GM21723 (cell line): ENCODE measurements around the gene BLZF1.
A peak's percentile ranks its signal among the peaks of the same experiment; 100 is the strongest.
"Not testable (repeated sequence)": the region's sequence is repeated elsewhere in the genome, so short reads cannot be mapped to it uniquely, and the experiment has no call there.

Experiments
- ATAC-seq: cut with Tn5 transposase; IDR thresholded peaks from one replicate; pipeline ENCODE4 v1.9.1; 2021; ENCODE audit warnings: mild to moderate bottlenecking, moderate library complexity; ENCODE audit not compliant: unreplicated experiment

BLZF1 gene, protein sequence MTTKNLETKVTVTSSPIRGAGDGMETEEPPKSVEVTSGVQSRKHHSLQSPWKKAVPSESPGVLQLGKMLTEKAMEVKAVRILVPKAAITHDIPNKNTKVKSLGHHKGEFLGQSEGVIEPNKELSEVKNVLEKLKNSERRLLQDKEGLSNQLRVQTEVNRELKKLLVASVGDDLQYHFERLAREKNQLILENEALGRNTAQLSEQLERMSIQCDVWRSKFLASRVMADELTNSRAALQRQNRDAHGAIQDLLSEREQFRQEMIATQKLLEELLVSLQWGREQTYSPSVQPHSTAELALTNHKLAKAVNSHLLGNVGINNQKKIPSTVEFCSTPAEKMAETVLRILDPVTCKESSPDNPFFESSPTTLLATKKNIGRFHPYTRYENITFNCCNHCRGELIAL

DNA sequence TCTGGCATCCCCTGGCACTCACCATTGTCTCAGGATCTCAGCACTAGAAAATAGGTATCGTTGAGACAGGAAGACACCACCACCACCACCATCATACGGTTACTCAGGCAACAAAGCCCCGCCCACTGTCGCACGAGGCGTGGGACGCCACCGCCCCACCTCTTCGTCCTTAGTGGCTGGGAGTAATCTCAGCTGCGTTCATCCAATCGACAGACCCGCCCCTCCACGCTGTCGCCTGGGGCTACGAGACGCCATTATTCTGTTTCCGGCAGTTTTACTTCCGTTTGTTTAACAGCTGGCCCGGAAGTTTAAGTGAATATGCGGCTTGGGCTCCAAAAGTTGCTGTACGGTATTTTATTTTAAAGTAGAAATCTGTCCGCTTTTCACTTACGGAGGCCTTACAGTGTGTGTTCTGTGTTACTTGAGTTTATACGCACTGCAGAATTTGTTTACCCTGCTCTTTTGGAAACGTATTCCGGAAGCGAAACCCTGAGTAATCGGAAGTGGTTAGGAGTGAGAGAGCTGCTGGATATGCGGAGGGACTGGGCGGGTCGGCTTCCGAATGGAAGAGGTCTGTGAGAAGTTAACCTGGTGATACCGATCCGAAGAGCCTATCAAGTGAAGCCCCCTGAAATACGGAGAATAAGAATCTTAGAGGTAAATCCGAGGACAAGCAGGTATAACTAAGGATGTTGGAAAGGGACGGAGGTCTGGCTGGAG lies at the start of gene BLZF1, which contains the start of gene NME7:
TSS of gene BLZF1 (plus strand) at position 510 of the 720 bp plus-strand sequence. CDS start 1,328 bp downstream, outside the sequence.
TSS of gene NME7 (minus strand) at position 112 of the 720 bp plus-strand sequence. CDS start at position 25, 87 bp downstream.
- peak; percentile 95 for ATAC-seq

DNA sequence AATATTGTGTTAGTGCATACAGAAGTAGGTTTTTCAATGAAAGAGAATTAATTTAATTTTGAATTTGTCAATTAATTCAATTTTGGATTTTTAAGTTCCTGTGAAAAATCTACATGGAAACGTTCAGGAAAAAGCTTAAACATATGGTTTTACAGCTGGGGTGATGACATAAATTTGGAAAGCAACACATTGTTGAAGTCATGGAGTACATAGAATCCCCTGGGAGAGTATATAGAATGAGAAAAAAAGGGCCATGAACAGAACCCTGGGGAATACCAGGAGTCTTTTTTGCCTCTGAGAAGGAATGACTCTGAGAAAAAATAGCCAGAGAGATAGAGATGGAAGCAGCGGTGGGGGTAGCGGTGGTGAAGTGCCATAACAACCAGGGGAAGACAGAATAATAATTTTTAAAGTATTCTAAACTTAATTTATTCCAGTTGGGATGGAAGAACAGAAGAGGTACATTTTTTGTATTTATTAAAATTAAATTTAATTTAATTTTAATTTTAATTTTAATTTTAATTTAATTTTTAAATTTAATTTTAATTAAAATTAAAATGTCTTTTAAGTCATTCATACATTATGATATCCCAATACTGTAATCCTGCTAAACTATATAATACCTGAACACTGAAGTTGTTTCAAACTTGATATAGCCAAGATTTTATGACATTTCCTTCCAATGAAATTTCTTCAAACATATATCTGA lies 49.3 kb upstream of the BLZF1 start:
- no peak for ATAC-seq

DNA sequence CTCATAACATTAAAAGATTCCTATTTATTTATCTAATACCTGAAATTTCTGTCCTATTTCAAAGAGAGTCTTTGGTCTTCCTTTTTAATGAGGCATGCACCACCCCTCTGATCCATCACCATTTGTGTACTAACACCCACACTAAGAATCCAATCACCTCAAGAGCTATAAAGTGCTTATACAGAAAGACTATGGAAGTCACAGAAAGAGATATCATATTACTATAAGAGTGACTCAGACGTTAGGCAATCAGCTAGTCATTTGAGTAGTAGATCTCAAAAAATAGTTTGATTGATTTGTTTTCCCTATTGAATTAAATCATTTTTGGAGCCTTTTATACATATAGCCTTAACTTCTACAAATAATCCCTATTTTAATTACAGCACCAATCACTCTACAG lies 46.5 kb upstream of the BLZF1 start:
- no peak for ATAC-seq

DNA sequence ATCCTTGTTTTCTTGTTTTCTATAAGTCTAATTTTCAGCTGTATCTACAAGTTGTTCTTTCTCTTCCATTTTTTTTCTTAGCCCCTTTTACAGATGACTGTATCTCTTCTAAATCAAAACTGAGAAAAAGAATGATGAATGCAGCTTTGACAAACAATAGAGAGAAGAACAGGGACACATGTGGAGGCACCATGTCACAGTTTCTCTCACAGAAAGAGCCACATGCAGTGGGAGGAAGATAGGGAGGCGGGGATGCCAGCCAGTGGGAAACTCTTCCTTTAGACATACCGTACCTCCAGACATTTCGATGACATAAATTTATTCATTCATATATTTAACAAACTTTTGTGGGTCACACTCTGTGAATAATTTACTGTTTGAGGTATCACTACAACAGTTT lies 45.9 kb upstream of the BLZF1 start:
- no peak for ATAC-seq

DNA sequence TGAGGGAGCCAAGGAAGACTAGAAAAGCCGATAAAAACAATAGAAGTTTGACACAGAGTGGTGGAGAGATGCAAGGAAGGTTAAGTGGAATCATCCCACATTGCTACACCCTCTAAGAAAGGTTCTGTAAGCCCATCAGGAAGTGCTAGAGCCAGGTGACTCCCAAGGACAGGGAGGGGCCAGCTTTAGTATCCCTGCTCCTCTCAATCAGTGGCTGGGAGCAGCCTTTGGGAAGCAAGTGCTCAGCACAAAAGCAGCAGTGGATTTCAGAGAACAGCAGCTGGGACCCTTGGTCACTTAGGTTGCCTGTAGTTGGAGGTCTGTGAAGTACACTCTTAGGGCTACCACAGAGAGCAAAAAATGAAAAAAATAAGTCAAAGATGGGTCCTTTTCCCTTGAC lies 42.9 kb upstream of the BLZF1 start:
- ATAC-seq = no peak

DNA sequence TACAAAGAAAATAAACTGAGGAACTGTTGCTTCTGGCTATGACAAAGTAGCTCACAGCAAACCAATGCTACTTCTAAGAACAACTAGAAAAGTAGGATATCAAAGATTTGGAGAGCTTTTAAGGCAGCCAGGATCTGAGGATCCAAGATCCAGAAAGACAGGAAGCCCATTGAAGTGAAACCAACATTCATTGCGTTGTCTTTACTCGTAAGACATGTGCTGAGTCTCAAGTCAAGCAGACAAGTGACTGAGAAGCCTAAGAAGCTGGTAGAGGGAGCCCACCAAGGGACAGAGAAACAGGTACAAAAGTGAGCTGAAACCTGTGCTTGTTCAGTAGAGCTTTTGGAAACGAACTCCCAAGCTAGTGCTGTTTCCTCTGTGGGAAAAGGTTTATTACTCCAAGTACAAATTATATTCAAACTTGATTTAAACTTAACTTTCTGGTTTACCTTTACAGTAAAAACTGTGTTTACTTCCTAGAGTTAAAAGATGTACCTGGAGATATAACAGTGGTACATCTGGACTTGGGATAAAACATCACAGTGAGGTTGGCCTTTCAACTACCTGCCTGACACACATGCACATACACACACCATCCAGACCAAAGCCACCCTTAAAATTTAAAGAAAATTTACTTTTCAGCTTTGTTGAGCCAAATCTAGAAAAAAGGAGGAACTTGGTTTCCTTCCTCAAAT lies 41.6 kb upstream of the BLZF1 start:
- peak; percentile 30 for ATAC-seq

DNA sequence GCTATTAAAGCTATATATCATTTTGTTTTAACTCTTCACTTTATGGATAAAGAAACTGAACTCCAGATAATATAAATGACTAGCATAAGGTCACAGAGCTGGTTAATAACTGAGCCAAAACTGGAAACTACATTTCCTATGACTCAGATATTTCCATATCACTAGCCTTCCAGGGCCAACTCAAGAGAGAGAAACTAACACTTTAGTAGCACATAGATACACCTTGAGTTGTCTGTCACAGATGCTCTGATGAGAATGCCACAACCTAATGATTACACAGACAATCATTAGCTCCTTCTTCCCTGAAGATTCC lies 41.1 kb upstream of the BLZF1 start:
- peak; percentile 89 for ATAC-seq

DNA sequence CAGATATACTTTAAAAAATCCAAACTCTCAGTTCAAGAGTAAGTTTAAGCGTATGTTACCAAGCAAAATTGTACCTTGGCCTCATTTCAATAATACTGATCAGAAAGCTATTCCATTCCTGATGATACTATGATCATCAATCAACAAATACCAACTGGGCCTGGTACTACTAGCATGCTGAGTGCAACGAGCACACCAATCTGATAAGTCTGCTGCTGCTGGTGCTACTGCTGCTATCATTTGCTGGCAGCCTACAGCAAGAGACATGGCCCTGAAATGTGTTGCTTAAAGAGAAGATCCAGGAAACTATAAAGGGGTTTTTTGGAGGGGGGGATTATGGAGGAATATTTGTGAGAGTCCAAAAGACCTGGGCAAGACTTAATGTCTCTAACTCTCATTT lies 40.1 kb upstream of the BLZF1 start:
- ATAC-seq = no peak

DNA sequence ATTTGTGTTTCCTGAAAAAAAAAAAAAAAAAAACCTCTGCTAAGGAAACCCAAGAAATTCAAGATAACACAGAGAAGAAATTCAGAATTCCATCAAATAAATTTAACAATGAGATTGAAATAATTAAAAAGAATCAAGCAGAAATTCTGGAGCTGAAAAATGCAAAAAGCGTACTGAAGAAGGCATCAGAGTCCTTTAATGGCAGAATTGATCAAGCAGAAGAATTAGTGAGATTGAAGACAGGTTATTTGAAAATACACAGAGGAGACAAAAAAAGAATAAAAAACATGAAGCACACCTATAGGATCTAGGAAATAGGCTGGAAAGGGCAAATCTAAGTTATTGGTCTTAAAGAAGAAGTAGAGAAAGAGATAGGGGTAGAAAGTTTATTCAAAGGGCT lies 38.6 kb upstream of the BLZF1 start:
- ATAC-seq = no peak

DNA sequence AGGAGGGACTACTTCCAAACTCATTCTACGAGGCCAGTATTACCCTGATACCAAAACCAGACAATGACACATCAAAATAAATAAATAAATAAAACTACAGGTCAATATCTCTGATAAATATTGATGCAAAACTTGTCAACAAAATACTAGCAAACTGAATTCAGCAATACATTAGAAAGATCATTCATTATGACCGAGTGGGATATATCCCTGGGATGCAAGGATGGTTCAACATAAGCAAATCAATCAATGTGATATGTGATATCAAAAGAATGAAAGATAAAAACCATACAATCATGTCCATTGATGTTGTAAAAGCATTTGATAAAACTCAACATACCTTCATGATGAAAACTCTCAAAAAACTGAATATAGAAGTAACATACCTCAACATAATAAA lies 37.1 kb upstream of the BLZF1 start:
- ATAC-seq = no peak

DNA sequence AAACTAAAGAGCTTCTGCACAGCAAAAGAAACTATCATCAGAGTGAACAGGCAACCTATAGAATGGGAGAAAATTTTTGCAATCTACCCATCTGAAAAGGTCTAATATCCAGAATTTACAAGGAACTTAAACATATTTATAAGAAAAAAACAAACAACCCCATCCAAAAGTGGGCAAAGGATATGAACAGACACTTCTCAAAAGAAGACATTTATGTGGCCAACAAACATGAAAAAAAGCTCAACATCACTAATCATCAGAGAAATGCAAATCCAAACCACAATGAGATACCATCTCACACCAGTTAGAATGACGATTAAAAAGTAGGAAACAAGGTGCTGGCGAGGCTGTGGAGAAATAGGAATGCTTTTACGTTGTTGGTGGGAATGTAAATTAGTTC lies 33.3 kb upstream of the BLZF1 start:
- ATAC-seq = not testable (repeated sequence)

DNA sequence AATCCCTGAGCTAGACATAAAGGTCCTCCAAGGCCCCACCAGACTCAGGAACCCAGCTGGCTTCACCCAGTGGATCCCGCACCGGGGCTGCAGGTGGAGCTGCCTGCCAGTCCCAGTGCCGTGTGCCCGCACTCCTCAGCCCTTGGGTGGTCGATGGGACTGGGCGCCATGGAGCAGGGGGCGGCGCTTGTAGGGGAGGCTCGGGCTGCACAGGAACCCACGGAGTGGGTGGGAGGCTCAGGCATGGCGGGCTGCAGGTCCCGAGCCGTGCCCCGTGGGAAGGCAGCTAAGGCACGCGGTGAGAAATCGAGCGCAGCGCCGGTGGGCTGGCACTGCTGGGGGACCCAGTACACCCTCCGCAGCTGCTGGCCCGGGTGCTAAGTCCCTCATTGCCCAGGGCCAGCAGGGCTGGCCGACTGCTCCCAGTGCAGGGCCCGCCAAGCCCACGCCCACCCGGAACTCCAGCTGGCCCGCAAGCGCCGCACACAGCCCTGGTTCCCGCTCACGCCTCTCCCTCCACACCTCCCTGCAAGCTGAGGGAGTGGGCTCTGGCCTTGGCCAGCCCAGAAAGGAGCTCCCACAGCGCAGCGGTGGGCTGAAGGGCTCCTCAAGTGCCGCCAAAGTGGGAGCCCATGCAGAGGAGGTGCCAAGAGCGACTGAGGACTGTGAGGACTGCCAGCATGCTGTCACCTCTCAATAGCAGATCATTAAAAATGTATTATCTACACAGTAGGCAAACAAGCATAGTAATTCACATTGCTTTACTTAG lies 30.9 kb upstream of the BLZF1 start:
- not testable (repeated sequence) for ATAC-seq

DNA sequence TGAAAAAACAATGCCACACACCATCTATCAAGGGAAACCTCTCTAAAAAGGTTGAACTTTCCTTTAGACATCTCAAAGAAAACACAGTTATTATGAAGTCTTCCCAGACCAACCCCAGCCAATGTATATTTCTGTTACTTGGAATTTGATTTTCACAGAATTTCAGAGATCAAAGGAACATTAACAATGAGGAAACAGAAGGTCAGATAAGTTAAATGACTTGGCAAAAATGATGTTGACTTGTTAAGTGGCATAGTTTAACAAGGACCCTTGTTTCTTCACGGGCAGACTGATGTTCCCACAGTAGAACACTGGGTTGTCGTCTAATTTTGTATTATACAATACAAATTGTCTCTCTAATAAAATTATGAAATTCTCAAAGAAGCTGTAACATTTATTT lies 29.4 kb upstream of the BLZF1 start:
- ATAC-seq = no peak

DNA sequence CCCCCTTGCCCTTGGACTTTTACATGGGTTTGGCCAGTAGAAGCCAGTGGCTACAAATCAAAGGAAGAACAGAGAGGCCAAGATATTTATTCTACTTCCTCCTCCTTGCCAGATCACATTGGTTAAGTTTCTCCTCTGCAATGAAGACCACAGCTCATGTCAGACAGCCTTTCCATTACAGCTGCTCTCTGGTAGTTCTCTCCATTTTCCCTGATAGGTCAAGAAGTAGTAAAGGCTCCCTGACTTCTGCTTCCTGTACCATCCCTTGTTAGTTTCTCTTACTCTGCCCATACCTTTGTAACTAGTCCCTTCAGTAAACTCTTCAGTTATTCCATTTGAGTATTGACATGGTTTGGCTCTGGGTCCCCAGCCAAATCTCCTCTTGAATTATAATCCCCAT lies 28.2 kb upstream of the BLZF1 start:
- ATAC-seq = no peak

DNA sequence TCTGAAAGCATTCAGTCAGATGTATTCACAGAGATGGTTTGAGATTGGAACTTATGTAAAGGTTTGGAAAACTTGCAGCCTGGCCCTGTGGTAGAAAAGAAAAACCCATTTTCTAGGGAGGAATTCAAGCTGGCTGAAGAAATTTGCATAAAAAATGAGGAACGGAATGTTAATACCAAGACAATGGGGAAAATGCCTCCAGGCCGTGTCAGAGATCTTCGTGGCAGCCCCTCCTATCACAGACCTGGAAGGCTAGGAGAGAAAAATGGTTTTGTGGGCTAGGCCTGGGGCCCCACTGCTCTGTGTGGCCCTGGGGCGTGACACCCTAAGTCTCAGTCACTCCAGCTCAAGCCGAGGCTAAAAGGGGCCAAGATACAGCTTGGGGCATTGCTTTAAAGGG lies 27.1 kb upstream of the BLZF1 start:
- ATAC-seq = no peak

DNA sequence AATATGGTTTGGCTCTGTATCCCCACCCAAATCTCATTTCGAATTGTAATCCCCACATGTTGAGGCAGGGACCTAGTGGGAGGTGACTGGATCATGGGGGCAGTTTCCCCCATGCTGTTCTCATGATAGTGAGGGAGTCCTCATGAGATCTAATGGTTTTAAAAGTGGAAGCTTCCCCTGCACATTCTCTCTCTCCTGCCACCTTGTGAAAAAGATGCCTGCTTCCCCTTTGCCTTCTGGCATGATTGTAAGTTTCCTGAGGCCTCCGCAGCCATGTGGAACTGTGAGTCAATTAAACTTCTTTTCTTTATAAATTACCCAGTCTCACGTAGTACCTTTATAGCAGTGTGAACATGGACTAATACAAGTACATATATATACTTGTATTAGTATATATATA lies 25.9 kb upstream of the BLZF1 start:
- ATAC-seq = not testable (repeated sequence)

DNA sequence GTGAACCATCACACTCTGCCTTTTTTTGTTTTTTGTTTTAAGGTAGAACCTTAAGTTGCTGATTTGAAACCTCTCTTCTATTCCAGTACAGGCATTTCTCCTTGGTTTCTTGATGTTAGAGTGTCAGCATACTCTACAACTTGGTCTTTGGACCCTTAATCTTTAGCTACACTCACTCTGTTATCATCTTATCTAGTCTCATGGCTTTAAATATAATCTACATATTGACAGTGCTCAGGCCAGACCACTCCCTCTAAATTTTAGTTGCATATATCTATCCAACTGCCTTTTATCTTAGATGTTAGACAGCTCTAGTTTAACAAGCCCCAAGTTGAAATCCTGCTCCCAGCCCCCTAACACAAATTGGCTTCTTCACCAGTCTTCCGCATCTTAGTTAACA lies 22.5 kb upstream of the BLZF1 start:
- ATAC-seq = no peak

DNA sequence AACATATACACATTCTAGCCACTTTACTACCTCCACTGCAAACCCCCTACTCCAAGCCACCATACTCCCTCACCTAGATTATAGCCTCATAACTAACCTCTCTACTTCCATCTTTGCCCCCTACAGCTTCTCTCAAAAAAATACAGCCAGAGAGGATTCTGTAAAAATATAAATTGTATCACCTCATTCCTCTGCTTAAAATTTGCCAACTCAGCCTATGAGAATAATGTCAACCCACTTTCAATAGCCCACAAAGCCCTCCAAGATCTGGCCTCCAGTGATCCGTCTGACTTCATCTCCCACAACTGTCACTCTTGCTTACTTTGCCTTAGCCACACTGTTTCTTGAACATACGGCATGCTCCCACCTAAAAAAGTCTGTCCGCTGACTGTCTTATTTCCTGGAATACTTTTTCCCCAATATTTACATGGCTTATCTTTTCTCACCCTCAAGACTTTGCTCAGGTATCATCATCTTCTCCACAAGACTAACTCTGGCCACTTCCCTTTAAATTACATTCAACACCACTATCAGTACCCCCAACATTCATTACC lies 21.9 kb upstream of the BLZF1 start:
- ATAC-seq = no peak

DNA sequence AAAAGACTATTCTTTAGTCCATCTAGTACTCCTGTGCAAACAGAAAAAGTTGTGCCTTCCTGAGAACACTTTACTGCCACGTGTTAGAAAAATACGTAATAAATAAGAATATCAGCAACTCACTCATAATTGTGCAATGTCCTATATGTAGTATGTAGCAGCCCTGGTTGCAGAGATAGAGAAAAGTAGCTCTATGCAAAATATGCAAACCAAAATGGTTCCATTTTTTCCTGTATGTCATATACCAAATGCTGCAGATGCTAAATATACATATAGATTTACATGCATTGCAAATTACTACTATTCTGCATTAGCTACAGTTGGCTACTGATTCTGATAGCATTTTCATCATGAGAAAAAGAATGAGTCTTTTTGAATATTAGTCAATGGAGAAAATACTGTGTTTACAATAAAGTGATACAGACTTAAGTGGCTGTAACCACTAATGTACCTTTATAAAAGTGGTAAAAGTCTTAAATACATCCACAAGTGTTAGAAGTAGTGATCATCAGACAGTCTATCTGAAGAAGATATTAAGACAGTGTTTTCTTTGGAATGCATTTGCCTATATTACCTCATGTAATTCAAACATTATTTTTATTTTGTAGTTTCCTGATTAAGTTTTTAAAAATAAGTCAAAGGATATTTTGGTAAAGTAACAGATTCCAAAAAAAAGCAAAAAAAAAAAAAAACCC lies 20.2 kb upstream of the BLZF1 start:
- ATAC-seq = no peak
